Endodermal cell (in vitro differentiated cells): ENCODE data around the gene CACNA2D4. TPM values are rescaled to one million over a fixed set of nuclear protein-coding genes. Genes with fewer than 3 reads are reported as not detected.

Source experiments
- DNase-seq: peaks from one replicate; pipeline ENCODE4 v3.0.0-alpha.2; 2017
- H3K27ac ChIP-seq: 2 replicates; pipeline ENCODE4 v1.5.1; 2013; ENCODE audit warnings: mild to moderate bottlenecking, low read depth, low read length, moderate library complexity
- H3K27me3 ChIP-seq: 2 replicates; pipeline ENCODE4 v1.6.1; 2013; ENCODE audit warnings: mild to moderate bottlenecking, low read length, moderate library complexity; ENCODE audit not compliant: insufficient read depth, control insufficient read depth, poor library complexity, severe bottlenecking
- H3K36me3 ChIP-seq: 2 replicates; pipeline ENCODE4 v1.7.0; 2013; ENCODE audit warnings: mild to moderate bottlenecking, low read length, moderate library complexity; ENCODE audit not compliant: control insufficient read depth, insufficient read depth
- H3K4me1 ChIP-seq: one replicate; pipeline ENCODE4 v1.7.0; 2013; ENCODE audit warnings: low read length; ENCODE audit not compliant: control insufficient read depth, insufficient read depth
- H3K4me3 ChIP-seq: 2 replicates; pipeline ENCODE4 v1.5.1; 2013; ENCODE audit warnings: mild to moderate bottlenecking, low read length, moderate library complexity
- H3K9ac ChIP-seq: 2 replicates; pipeline ENCODE4 v1.6.1; 2013; ENCODE audit warnings: mild to moderate bottlenecking, low read length, moderate library complexity; ENCODE audit not compliant: poor library complexity, severe bottlenecking; ENCODE audit errors: extremely low read depth
- H3K9me3 ChIP-seq: 2 replicates; pipeline ENCODE4 v1.6.1; 2013; ENCODE audit warnings: mild to moderate bottlenecking, low read length, moderate library complexity; ENCODE audit not compliant: control insufficient read depth
- H3K27ac Mint-ChIP-seq: 2 replicates; pipeline ENCODE4 v1.8.0; 2020; ENCODE audit warnings: mixed read lengths
- H3K27me3 Mint-ChIP-seq: 2 replicates; pipeline ENCODE4 v1.8.0; 2021; ENCODE audit warnings: mild to moderate bottlenecking, mixed read lengths; ENCODE audit not compliant: insufficient read depth
- H3K36me3 Mint-ChIP-seq: 2 replicates; pipeline ENCODE4 v1.8.0; 2020; ENCODE audit warnings: low read depth, mixed read lengths
- H3K4me1 Mint-ChIP-seq: 2 replicates; pipeline ENCODE4 v1.8.0; 2020; ENCODE audit warnings: mixed read lengths
- H3K4me3 Mint-ChIP-seq: 2 replicates; pipeline ENCODE4 v1.8.0; 2020; ENCODE audit warnings: mild to moderate bottlenecking, moderate library complexity, mixed read lengths
- H3K9me3 Mint-ChIP-seq: 2 replicates; pipeline ENCODE4 v1.8.0; 2020; ENCODE audit warnings: mild to moderate bottlenecking, mixed read lengths
- CTCF ChIP-seq: fragments of 200-600 bp; sonication (generic); conservative IDR thresholded peaks from 2 replicates; pipeline ENCODE4 v1.5.0; 2021; ENCODE audit warnings: antibody characterized with exemption, mild to moderate bottlenecking
- WGBS, 2 experiments: methylation state at CpG; one replicate each; pipeline versions ENCODE4 v1.1.5 to v1.1.7; 2013; ENCODE audit warnings: missing lambda C conversion rate in 2 of 2, mixed read lengths in 1 of 2; ENCODE audit not compliant: insufficient coverage in 1 of 2, insufficient read length in 1 of 2; 5-methylcytosine and 5-hydroxymethylcytosine counted together
- total RNA-seq, 2 donors: library from RNA; stranded (reverse); fragmentation: NEBNext Ultra II Directional in 1 of 2; extraction: Animal tissue kit (Norgen Biotek cat#: 25700) in 1 of 2; gene quantifications; 2 replicates in 1 of 2; 3 replicates in 1 of 2; pipeline ENCODE4 v1.2.1, GENCODE V29; 2021

The CACNA2D4 gene
- total RNA-seq, 2 donors from 2014 or later = 4.3 to 5.7 TPM

- 95 to 100% methylated on average over 1 to 4 of the region's 4 CpGs for WGBS, 2 experiments
- Mint-ChIP-seq H3K9me3 (no peaks in the 10 kb centered on the region), H3K27me3 (no peaks in the 10 kb centered on the region), H3K27ac (peak overlapping the region; percentile 7), H3K36me3 (peaks cover 34% of the 10 kb centered on the region), H3K4me3 (no peak overlapping the region), H3K4me1 (peaks cover 54% of the 10 kb centered on the region)
- TF ChIP-seq CTCF = no peak
- DNase-seq = no peak
- Histone ChIP-seq H3K27ac (no peak overlapping the region), H3K4me1 (peaks cover 18% of the 10 kb centered on the region), H3K4me3 (no peak overlapping the region), H3K36me3 (peaks cover 41% of the 10 kb centered on the region), H3K9ac (peak overlapping the region; percentile 8), H3K9me3 (no peaks in the 10 kb centered on the region), H3K27me3 (no peaks in the 10 kb centered on the region)
Measured at GRCh38 chr12:1773937-1774655, 144.4 kb downstream of the CACNA2D4 start.

- no peaks in the 10 kb centered on the region for H3K9me3 ChIP-seq
- peaks cover 16% of the 10 kb centered on the region for H3K4me1 ChIP-seq
- no peak for TF ChIP-seq CTCF
- H3K9ac ChIP-seq = no peak overlapping the region
- Mint-ChIP-seq H3K9me3 (no peaks in the 10 kb centered on the region), H3K27me3 (no peaks in the 10 kb centered on the region), H3K36me3 (peaks cover 16% of the 10 kb centered on the region), H3K27ac (no peak overlapping the region), H3K4me3 (no peak overlapping the region), H3K4me1 (peaks cover 55% of the 10 kb centered on the region)
- H3K36me3 ChIP-seq = peaks cover 36% of the 10 kb centered on the region
- WGBS, 2 experiments = 81 to 88% methylated on average over 3 to 7 of the region's 8 CpGs
- no peak overlapping the region for H3K4me3 ChIP-seq
- DNase-seq = peak; percentile 68
- H3K27ac ChIP-seq = no peak overlapping the region
- no peaks in the 10 kb centered on the region for H3K27me3 ChIP-seq
Measured at GRCh38 chr12:1769809-1770494, 148.5 kb downstream of the CACNA2D4 start.

- Histone ChIP-seq H3K36me3 (peaks cover 41% of the 10 kb centered on the region), H3K4me3 (no peak overlapping the region), H3K9me3 (no peaks in the 10 kb centered on the region), H3K27me3 (no peaks in the 10 kb centered on the region), H3K9ac (no peak overlapping the region), H3K27ac (no peak overlapping the region), H3K4me1 (peaks cover 16% of the 10 kb centered on the region)
- H3K27me3 Mint-ChIP-seq = no peaks in the 10 kb centered on the region
- no peak overlapping the region for H3K4me3 Mint-ChIP-seq
- no peak for DNase-seq
- H3K27ac Mint-ChIP-seq = no peak overlapping the region
- no peaks in the 10 kb centered on the region for H3K9me3 Mint-ChIP-seq
- TF ChIP-seq CTCF = no peak
- H3K4me1 Mint-ChIP-seq = peaks cover 46% of the 10 kb centered on the region
- 100% methylated on average over 1 of the region's 1 CpG; no CpG with 5 or more reads in 1 of the 2 experiments for WGBS, 2 experiments
- peaks cover 8% of the 10 kb centered on the region for H3K36me3 Mint-ChIP-seq
Measured at GRCh38 chr12:1768615-1769014, 149.8 kb downstream of the CACNA2D4 start.
